ENCODE data around the gene GRAMD2B.

Gene GRAMD2B

GRCh38 chr5:126488443-126489065, 65.3 kb downstream of the GRAMD2B start:
- TF ChIP-seq, protein P1, sequence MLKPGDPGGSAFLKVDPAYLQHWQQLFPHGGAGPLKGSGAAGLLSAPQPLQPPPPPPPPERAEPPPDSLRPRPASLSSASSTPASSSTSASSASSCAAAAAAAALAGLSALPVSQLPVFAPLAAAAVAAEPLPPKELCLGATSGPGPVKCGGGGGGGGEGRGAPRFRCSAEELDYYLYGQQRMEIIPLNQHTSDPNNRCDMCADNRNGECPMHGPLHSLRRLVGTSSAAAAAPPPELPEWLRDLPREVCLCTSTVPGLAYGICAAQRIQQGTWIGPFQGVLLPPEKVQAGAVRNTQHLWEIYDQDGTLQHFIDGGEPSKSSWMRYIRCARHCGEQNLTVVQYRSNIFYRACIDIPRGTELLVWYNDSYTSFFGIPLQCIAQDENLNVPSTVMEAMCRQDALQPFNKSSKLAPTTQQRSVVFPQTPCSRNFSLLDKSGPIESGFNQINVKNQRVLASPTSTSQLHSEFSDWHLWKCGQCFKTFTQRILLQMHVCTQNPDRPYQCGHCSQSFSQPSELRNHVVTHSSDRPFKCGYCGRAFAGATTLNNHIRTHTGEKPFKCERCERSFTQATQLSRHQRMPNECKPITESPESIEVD (tag by site-specific recombination; IDR thresholded peaks at IDR 0.05), result peak; percentile 4; the same call in 1 of the 2 replicates
- no peak for TF ChIP-seq ZNF266 (tag by site-specific recombination; IDR thresholded peaks at IDR 0.05; ENCODE audit: low read depth)
- no peak overlapping the region for H3K4me3 ChIP-seq (ENCODE audit: low read depth, low read length)
- no peak overlapping the region for H3K27ac ChIP-seq (ENCODE audit: extremely low read depth, low read depth, low read length)
- peaks cover 4% of the 10 kb centered on the region; the same call in 1 of the 2 replicates for H3K4me1 ChIP-seq (ENCODE audit: control insufficient read depth, insufficient read depth, low read length)
- H3K9me3 ChIP-seq (ENCODE audit: control insufficient read depth, insufficient read depth, low read depth, low read length), result no peaks in the 10 kb centered on the region
- H3K36me3 ChIP-seq (ENCODE audit: control insufficient read depth in 2 of 2, insufficient read depth in 1 of 2, low read length in 2 of 2), result peaks cover 3 to 21% of the 10 kb centered on the region in 2 experiments
- ChIA-PET CTCF (interaction anchor here (6.5 kb wide), 1 partner anchor 11 kb away, joined by 55 read pairs; no protein-coding TSS in a partner anchor), POLR2A (no interaction called here)

GRCh38 chr5:126490167-126490940, 67.1 kb downstream of the GRAMD2B start:
- Histone ChIP-seq H3K27ac (ENCODE audit: extremely low read depth, low read depth, low read length) (no peak overlapping the region), H3K36me3 (ENCODE audit: control insufficient read depth in 2 of 2, insufficient read depth in 1 of 2, low read length in 2 of 2) (peaks cover 3 to 5% of the 10 kb centered on the region in 2 experiments; a peak in 2 of 3 replicates), H3K4me1 (ENCODE audit: control insufficient read depth, insufficient read depth, low read length) (peaks cover 4% of the 10 kb centered on the region; the same call in 1 of the 2 replicates), H3K9me3 (ENCODE audit: control insufficient read depth, insufficient read depth, low read depth, low read length) (no peaks in the 10 kb centered on the region), H3K4me3 (ENCODE audit: low read depth, low read length) (no peak overlapping the region)
- ChIA-PET POLR2A (no interaction called here), CTCF (interaction anchor here (0.6 to 6.5 kb wide), 7 partner anchors 9 to 651 kb away, joined by 3 to 55 read pairs (median 3); no protein-coding TSS in a partner anchor)
- TF ChIP-seq EGR2 (tag by site-specific recombination; IDR thresholded peaks at IDR 0.05; ENCODE audit: low read depth) (no peak), CTCF (tag by site-specific recombination; IDR thresholded peaks at IDR 0.05) (0 out of 2 replicates have a peak, but pooled peaks have one; percentile 14), ZNF362 (tag by site-specific recombination; IDR thresholded peaks at IDR 0.05) (no peak), ZIC2 (tag by site-specific recombination; IDR thresholded peaks at IDR 0.05) (peak; percentile 88)

GRCh38 chr5:126492939-126493338, 69.7 kb downstream of the GRAMD2B start:
- TF ChIP-seq KLF1 (tag by site-specific recombination; IDR thresholded peaks at IDR 0.05), result 0 out of 2 replicates have a peak, but pooled peaks have one; percentile 12
- TF ChIP-seq ZNF623 (tag by site-specific recombination; IDR thresholded peaks at IDR 0.05), result no peak
- TF ChIP-seq MEIS1 (CRISPR knock-in tag; IDR thresholded peaks at IDR 0.05; ENCODE audit: borderline replicate concordance), result no peak
- TF ChIP-seq, protein P2, sequence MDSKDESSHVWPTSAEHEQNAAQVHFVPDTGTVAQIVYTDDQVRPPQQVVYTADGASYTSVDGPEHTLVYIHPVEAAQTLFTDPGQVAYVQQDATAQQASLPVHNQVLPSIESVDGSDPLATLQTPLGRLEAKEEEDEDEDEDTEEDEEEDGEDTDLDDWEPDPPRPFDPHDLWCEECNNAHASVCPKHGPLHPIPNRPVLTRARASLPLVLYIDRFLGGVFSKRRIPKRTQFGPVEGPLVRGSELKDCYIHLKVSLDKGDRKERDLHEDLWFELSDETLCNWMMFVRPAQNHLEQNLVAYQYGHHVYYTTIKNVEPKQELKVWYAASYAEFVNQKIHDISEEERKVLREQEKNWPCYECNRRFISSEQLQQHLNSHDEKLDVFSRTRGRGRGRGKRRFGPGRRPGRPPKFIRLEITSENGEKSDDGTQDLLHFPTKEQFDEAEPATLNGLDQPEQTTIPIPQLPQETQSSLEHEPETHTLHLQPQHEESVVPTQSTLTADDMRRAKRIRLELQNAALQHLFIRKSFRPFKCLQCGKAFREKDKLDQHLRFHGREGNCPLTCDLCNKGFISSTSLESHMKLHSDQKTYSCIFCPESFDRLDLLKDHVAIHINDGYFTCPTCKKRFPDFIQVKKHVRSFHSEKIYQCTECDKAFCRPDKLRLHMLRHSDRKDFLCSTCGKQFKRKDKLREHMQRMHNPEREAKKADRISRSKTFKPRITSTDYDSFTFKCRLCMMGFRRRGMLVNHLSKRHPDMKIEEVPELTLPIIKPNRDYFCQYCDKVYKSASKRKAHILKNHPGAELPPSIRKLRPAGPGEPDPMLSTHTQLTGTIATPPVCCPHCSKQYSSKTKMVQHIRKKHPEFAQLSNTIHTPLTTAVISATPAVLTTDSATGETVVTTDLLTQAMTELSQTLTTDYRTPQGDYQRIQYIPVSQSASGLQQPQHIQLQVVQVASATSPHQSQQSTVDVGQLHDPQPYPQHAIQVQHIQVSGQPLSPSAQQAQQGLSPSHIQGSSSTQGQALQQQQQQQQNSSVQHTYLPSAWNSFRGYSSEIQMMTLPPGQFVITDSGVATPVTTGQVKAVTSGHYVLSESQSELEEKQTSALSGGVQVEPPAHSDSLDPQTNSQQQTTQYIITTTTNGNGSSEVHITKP (tag by site-specific recombination; IDR thresholded peaks at IDR 0.05), result 0 out of 2 replicates have a peak, but pooled peaks have one; percentile 16
- Histone ChIP-seq H3K27ac (ENCODE audit: extremely low read depth, low read depth, low read length) (no peak overlapping the region), H3K36me3 (ENCODE audit: control insufficient read depth in 2 of 2, insufficient read depth in 1 of 2, low read length in 2 of 2) (no peaks in the 10 kb centered on the region), H3K4me1 (ENCODE audit: control insufficient read depth, insufficient read depth, low read length) (peaks cover 3% of the 10 kb centered on the region), H3K9me3 (ENCODE audit: control insufficient read depth, insufficient read depth, low read depth, low read length) (no peaks in the 10 kb centered on the region), H3K4me3 (ENCODE audit: low read depth, low read length) (no peak overlapping the region)
- CTCF ChIA-PET, result interaction anchor here (0.5 to 1.0 kb wide), 3 partner anchors 17 to 1575 kb away, joined by 3 to 4 read pairs (median 3); no protein-coding TSS in a partner anchor
- POLR2A ChIA-PET, result no interaction called here

Measured in HEK293 (cell line).